ENCODE measurements around the gene FAM25G.

GRCh38 chr10:47443145-47443544, 48.4 kb downstream of the FAM25G start:
- TF ChIP-seq YY1 (IDR thresholded peaks at IDR 0.05; ENCODE audit: low read depth, low read length): no peak
- TF ChIP-seq, protein P1, sequence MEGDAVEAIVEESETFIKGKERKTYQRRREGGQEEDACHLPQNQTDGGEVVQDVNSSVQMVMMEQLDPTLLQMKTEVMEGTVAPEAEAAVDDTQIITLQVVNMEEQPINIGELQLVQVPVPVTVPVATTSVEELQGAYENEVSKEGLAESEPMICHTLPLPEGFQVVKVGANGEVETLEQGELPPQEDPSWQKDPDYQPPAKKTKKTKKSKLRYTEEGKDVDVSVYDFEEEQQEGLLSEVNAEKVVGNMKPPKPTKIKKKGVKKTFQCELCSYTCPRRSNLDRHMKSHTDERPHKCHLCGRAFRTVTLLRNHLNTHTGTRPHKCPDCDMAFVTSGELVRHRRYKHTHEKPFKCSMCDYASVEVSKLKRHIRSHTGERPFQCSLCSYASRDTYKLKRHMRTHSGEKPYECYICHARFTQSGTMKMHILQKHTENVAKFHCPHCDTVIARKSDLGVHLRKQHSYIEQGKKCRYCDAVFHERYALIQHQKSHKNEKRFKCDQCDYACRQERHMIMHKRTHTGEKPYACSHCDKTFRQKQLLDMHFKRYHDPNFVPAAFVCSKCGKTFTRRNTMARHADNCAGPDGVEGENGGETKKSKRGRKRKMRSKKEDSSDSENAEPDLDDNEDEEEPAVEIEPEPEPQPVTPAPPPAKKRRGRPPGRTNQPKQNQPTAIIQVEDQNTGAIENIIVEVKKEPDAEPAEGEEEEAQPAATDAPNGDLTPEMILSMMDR (IDR thresholded peaks at IDR 0.05; ENCODE audit: control extremely low read depth in 1 of 3, insufficient read depth in 1 of 3, low read depth in 1 of 3, low read length in 3 of 3): no peak
- TF ChIP-seq EZH2 (IDR thresholded peaks at IDR 0.05; ENCODE audit: low read depth, low read length, severe bottlenecking): no peak
- no peak for TF ChIP-seq CHD1 (IDR thresholded peaks at IDR 0.05; ENCODE audit: low read depth, low read length)
- TF ChIP-seq SRF (IDR thresholded peaks at IDR 0.05; ENCODE audit: low read depth, low read length): no peak
- TF ChIP-seq, protein P2, sequence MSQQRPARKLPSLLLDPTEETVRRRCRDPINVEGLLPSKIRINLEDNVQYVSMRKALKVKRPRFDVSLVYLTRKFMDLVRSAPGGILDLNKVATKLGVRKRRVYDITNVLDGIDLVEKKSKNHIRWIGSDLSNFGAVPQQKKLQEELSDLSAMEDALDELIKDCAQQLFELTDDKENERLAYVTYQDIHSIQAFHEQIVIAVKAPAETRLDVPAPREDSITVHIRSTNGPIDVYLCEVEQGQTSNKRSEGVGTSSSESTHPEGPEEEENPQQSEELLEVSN (IDR thresholded peaks at IDR 0.05): no peak
- TF ChIP-seq JUND (IDR thresholded peaks at IDR 0.05; ENCODE audit: low read length): no peak
- TF ChIP-seq EGR1 (IDR thresholded peaks at IDR 0.05; ENCODE audit: borderline replicate concordance, low read depth, low read length): no peak
- no peak for TF ChIP-seq SP1 (IDR thresholded peaks at IDR 0.05; ENCODE audit: low read depth, low read length)
- TF ChIP-seq GABPA (IDR thresholded peaks at IDR 0.05; ENCODE audit: borderline replicate concordance, insufficient read depth, low read length): no peak
